Dendritic cell treated with granulocyte-macrophage colony-stimulating factor and Interleukin-4, amounts not matched to agents 40 ng/mL and 50 ng/mL, for 4 days (primary cell): ENCODE data around the gene VARS2.

Source experiments
- H3K27ac Mint-ChIP-seq: one replicate; pipeline ENCODE4 v1.8.0; 2022; ENCODE audit warnings: mild to moderate bottlenecking, mixed read lengths
- H3K27me3 Mint-ChIP-seq: one replicate; pipeline ENCODE4 v1.8.0; 2022; ENCODE audit warnings: mild to moderate bottlenecking, mixed read lengths
- H3K36me3 Mint-ChIP-seq: one replicate; pipeline ENCODE4 v1.8.0; 2022; ENCODE audit warnings: low read depth, mixed read lengths
- H3K4me1 Mint-ChIP-seq: one replicate; pipeline ENCODE4 v1.8.0; 2022; ENCODE audit warnings: low read depth, mixed read lengths
- H3K4me3 Mint-ChIP-seq: one replicate; pipeline ENCODE4 v1.8.0; 2022; ENCODE audit warnings: mild to moderate bottlenecking, moderate library complexity, mixed read lengths
- H3K9me3 Mint-ChIP-seq: one replicate; pipeline ENCODE4 v1.8.0; 2022; ENCODE audit warnings: mixed read lengths
- intact Hi-C: fragments of 100-400 bp; cut with micrococcal nuclease; formaldehyde crosslinking; loops from one replicate; pipeline ENCODE4 v1.15.0; 2022

VARS2 gene

DNA sequence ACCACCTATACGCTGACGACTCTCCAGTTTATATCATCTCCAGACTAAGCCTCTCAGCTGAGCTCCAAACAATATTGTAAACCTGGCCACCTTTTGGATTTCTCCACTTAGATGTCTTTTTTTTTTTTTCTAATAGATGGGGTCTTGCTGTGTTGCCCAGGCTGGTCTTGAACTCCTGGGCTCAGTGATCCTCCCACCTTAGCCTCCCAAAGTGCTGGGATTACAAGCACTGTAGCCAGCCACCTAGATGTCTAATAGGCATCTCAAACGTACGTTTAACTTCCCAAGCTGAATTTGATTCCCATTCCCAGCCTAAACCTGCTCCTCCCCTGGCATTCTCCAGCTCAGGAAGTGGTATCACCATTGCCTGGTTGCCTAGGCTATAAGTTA, 24.5 kb upstream of the VARS2 start:
- intact Hi-C loops = no loop called here

DNA sequence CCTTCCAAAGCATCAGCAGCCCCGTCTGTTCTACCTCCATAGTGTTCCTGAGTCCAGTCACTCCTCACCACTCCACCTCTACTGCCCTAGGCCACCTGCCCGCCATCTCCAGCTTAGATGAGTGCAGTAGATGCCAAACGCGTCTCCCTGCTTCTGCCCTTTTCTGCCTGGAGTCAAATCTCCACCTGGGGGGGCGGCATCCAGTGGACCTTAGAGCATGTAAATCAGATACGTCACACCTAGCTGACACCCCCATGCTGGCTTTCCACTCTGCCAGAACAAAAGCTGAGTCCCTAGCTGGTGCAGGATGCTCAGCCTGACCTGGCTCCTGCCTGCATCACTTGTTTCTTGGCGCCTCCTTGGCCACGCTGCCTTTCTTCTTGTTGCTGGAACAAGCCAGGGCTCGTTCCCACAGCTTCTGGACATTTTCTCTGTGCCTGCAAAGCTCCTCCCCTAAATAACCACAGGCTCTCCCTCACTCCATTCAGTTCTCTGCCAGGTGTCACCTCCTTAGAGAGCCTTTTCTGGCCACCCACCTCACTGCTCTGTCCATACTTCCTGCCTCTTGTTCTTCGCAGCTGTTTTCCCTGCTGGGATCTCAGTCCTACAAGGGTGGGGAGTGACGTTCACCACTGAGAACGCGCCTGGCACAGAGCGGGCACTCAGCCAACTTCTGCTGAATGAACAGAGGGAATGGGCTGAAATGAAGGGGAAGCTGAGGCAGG, 24.0 kb upstream of the VARS2 start:
- Mint-ChIP-seq H3K4me1 (peaks cover 15% of the 10 kb centered on the region), H3K27ac (no peak overlapping the region), H3K9me3 (no peaks in the 10 kb centered on the region), H3K4me3 (no peak overlapping the region), H3K27me3 (peaks cover 53% of the 10 kb centered on the region), H3K36me3 (no peaks in the 10 kb centered on the region)
- intact Hi-C loops = no loop called here

More for the DNA sequence above, 24.5 kb upstream of the VARS2 start:
- H3K36me3 Mint-ChIP-seq = no peaks in the 10 kb centered on the region
- no peaks in the 10 kb centered on the region for H3K9me3 Mint-ChIP-seq
- H3K27ac Mint-ChIP-seq = no peak overlapping the region
- peaks cover 53% of the 10 kb centered on the region for H3K27me3 Mint-ChIP-seq
- peaks cover 19% of the 10 kb centered on the region for H3K4me1 Mint-ChIP-seq
- H3K4me3 Mint-ChIP-seq = no peak overlapping the region

DNA sequence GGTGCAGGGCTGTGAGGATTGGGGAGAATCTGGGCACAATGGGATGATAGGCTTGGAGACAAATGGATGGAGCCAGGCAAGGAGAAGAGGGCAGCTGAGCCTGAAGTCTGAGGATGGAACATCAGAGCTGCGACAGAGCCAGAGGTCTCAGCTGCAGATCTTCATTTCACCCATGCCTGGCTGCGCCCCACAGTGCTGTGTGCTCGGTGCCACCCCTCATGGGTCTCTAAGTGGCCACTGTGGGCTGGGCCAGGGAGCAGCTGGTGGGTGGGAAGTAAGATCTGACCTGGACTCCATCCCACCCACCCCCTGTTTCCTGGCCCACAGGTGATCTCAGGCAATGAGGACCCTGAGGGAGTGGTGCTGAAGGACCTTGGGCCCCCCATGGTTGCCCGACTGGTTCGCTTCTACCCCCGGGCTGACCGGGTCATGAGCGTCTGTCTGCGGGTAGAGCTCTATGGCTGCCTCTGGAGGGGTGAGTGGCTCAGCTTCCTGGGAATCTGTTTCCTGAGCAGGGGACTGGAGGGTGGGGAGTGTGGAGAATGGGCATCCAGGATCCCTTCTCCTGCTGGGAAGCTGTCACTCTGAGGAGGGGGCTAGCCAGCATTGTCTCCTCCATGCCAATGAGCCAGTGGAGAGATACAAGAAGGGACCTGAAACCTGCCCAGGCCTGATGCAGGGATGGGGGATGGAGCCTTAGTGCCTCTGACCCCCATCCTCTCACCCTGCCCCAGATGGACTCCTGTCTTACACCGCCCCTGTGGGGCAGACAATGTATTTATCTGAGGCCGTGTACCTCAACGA, 23.2 kb upstream of the VARS2 start:
- Mint-ChIP-seq H3K27ac (no peak overlapping the region), H3K4me1 (peaks cover 8% of the 10 kb centered on the region), H3K9me3 (no peaks in the 10 kb centered on the region), H3K36me3 (no peaks in the 10 kb centered on the region), H3K4me3 (no peak overlapping the region), H3K27me3 (peaks cover 47% of the 10 kb centered on the region)
- intact Hi-C loops = no loop called here

DNA sequence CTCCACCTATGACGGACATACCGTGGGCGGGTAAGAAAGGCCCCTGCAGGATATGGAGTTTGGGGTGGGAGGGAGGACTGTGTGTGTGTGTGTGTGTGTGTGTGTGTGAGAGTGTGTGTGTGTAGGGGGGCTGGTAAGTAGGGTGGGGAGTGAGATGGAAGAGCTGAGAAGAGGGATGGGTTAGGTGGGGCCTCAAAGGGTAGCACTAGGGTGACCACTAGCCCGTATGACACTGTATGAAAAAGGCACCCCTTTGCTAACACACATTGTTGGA, 22.7 kb upstream of the VARS2 start:
- no peak overlapping the region for H3K27ac Mint-ChIP-seq
- H3K27me3 Mint-ChIP-seq = peaks cover 43% of the 10 kb centered on the region
- no peaks in the 10 kb centered on the region for H3K9me3 Mint-ChIP-seq
- H3K36me3 Mint-ChIP-seq = no peaks in the 10 kb centered on the region
- H3K4me3 Mint-ChIP-seq = no peak overlapping the region
- peaks cover 2% of the 10 kb centered on the region for H3K4me1 Mint-ChIP-seq
- intact Hi-C loops = no loop called here

DNA sequence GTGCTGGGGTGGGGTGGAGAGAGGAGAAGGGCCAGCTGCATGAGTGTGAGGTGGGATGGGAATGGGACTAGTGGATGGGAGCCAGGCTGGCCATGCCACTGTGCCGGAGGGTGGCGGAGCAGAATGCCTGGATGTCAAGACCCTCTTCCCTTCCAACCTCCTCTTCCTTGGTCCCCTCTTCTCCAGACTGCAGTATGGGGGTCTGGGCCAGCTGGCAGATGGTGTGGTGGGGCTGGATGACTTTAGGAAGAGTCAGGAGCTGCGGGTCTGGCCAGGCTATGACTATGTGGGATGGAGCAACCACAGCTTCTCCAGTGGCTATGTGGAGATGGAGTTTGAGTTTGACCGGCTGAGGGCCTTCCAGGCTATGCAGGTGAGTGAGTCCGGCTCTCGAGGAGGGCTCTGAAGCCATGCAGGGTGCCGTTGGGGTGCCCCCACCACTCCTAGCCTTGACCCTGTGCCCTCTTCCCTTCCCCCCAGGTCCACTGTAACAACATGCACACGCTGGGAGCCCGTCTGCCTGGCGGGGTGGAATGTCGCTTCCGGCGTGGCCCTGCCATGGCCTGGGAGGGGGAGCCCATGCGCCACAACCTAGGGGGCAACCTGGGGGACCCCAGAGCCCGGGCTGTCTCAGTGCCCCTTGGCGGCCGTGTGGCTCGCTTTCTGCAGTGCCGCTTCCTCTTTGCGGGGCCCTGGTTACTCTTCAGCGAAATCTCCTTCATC, 22.1 kb upstream of the VARS2 start:
- intact Hi-C loops = no loop called here
- Mint-ChIP-seq H3K27me3 (peaks cover 37% of the 10 kb centered on the region), H3K9me3 (no peaks in the 10 kb centered on the region), H3K27ac (no peak overlapping the region), H3K36me3 (no peaks in the 10 kb centered on the region), H3K4me3 (no peak overlapping the region), H3K4me1 (no peaks in the 10 kb centered on the region)

DNA sequence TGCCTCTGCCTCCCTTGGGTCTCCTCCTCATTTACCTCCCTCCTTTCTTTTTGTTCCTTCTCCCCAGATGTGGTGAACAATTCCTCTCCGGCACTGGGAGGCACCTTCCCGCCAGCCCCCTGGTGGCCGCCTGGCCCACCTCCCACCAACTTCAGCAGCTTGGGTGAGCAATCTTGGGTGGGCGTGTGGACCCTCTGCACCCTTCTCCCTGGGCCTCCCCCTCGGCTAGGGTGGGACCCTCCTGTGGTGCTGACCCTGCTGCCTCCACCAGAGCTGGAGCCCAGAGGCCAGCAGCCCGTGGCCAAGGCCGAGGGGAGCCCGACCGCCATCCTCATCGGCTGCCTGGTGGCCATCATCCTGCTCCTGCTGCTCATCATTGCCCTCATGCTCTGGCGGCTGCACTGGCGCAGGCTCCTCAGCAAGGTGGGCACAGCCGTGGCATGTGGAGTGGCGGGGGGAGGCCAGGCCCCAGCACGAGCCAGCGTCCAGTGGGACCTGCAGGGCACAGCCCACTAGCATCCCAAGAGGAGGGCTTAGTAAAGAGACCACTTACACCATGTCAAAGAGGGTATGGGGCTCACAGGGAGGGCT, 20.9 kb upstream of the VARS2 start:
- Mint-ChIP-seq H3K27ac (no peak overlapping the region), H3K9me3 (no peaks in the 10 kb centered on the region)
- intact Hi-C loops = no loop called here

DNA sequence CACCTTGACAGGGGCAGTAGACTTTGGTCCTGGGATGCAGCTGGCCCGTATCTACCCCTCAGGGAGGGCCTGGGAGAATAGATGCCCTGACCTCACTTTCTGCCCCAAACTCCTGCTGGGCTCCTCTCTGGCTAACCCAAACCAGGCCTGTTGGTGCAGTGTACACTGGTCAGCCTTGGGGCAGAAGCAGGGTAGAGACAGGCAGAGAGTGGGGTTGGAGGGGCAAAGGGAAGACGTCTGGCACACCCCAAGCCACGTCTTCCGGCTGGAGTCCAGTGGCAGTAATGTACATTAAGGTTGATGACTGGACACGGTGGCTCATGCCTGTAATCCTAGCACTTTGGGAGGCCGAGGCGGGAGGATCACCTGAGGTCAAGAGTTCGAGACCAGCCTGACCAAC, 20.4 kb upstream of the VARS2 start:
- Mint-ChIP-seq H3K9me3 (no peaks in the 10 kb centered on the region), H3K27me3 (peaks cover 36% of the 10 kb centered on the region), H3K36me3 (no peaks in the 10 kb centered on the region), H3K27ac (no peak overlapping the region), H3K4me1 (no peaks in the 10 kb centered on the region), H3K4me3 (no peak overlapping the region)
- intact Hi-C loops = no loop called here

More for the DNA sequence above, 20.9 kb upstream of the VARS2 start:
- Mint-ChIP-seq H3K4me3 (no peak overlapping the region), H3K4me1 (no peaks in the 10 kb centered on the region), H3K27me3 (peaks cover 37% of the 10 kb centered on the region), H3K36me3 (no peaks in the 10 kb centered on the region)

DNA sequence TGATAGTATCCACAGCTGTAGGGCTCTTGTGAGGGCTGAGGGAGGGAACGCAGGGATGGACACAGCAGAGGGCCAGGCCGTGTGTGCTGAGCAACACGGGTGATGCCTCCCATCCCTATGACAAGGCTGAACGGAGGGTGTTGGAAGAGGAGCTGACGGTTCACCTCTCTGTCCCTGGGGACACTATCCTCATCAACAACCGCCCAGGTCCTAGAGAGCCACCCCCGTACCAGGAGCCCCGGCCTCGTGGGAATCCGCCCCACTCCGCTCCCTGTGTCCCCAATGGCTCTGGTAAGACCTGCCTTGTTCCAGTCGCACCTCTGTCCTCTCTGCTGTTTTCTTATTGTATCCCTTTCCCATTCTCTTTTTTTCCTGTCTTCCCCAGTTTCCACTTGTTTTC, 19.7 kb upstream of the VARS2 start:
- Mint-ChIP-seq H3K4me1 (no peaks in the 10 kb centered on the region), H3K27me3 (peaks cover 35% of the 10 kb centered on the region), H3K36me3 (no peaks in the 10 kb centered on the region), H3K9me3 (no peaks in the 10 kb centered on the region), H3K4me3 (no peak overlapping the region), H3K27ac (no peak overlapping the region)
- intact Hi-C loops = no loop called here

DNA sequence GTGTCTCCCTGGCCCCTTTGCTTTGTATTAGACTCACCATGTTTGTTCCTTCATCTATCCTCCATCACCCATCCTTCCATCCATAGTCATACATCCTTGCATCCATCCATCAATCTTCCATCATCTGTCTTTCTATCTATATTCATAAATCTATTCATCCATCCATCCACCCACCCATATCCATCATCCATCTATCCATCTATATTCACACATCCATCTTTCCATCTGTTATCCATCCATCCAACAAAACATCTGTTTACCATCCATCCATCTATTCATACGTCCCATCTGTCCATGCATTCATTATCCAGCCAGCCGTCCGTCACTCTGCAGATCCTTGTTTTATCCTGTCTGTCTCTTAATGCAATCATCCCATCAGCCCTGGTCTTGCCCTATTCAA, 19.1 kb upstream of the VARS2 start:
- H3K36me3 Mint-ChIP-seq = no peaks in the 10 kb centered on the region
- intact Hi-C loops = no loop called here
- no peak overlapping the region for H3K4me3 Mint-ChIP-seq
- H3K27ac Mint-ChIP-seq = no peak overlapping the region
- no peaks in the 10 kb centered on the region for H3K9me3 Mint-ChIP-seq
- peaks cover 32% of the 10 kb centered on the region for H3K27me3 Mint-ChIP-seq
- no peaks in the 10 kb centered on the region for H3K4me1 Mint-ChIP-seq

DNA sequence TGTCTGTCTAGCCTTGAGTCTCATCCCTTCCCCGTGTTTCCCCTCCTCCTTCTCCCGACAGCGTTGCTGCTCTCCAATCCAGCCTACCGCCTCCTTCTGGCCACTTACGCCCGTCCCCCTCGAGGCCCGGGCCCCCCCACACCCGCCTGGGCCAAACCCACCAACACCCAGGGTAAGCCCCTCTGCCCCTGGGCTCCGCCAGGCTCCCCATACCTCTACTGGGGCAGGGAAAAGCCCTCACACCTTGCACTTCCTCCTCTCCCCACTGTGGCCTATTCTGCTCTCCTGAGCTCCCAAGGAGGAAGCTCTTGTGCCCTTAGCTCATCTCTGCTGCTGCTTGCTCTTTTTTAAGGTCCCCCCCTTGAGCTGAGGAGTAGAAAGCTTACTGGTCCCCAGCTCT, 18.7 kb upstream of the VARS2 start:
- Mint-ChIP-seq H3K27ac (no peak overlapping the region), H3K36me3 (no peaks in the 10 kb centered on the region), H3K27me3 (peaks cover 27% of the 10 kb centered on the region), H3K9me3 (no peaks in the 10 kb centered on the region), H3K4me1 (no peaks in the 10 kb centered on the region), H3K4me3 (no peak overlapping the region)
- intact Hi-C loops = no loop called here

DNA sequence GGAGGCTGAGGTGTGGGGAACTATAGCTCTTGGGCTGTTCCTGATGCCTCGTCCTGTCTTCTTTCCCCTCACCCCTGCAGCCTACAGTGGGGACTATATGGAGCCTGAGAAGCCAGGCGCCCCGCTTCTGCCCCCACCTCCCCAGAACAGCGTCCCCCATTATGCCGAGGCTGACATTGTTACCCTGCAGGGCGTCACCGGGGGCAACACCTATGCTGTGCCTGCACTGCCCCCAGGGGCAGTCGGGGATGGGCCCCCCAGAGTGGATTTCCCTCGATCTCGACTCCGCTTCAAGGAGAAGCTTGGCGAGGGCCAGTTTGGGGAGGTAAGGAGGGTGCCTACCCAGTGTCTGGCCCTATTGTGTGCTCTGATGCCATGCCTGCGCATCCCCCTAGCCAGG, 17.5 kb upstream of the VARS2 start:
- Mint-ChIP-seq H3K36me3 (no peaks in the 10 kb centered on the region), H3K27me3 (peaks cover 25% of the 10 kb centered on the region), H3K27ac (no peak overlapping the region), H3K4me3 (no peak overlapping the region), H3K4me1 (no peaks in the 10 kb centered on the region), H3K9me3 (no peaks in the 10 kb centered on the region)
- intact Hi-C loops = no loop called here

DNA sequence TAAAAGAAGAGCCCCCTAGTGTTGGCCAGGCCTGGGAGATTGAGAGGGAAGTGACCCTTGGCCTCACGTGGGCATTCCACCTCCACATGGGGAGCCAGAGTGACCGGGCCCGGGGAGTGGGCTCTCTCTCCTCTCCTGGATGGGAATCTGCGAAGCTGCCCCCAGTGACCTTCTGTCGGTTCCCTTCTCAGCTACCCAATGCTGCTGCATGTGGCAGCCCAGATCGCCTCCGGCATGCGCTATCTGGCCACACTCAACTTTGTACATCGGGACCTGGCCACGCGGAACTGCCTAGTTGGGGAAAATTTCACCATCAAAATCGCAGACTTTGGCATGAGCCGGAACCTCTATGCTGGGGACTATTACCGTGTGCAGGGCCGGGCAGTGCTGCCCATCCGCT, 16.2 kb upstream of the VARS2 start:
- peaks cover 17% of the 10 kb centered on the region for H3K27me3 Mint-ChIP-seq
- H3K9me3 Mint-ChIP-seq = no peaks in the 10 kb centered on the region
- H3K36me3 Mint-ChIP-seq = no peaks in the 10 kb centered on the region
- no peak overlapping the region for H3K27ac Mint-ChIP-seq
- no peaks in the 10 kb centered on the region for H3K4me1 Mint-ChIP-seq
- H3K4me3 Mint-ChIP-seq = no peak overlapping the region
- intact Hi-C loops = no loop called here

DNA sequence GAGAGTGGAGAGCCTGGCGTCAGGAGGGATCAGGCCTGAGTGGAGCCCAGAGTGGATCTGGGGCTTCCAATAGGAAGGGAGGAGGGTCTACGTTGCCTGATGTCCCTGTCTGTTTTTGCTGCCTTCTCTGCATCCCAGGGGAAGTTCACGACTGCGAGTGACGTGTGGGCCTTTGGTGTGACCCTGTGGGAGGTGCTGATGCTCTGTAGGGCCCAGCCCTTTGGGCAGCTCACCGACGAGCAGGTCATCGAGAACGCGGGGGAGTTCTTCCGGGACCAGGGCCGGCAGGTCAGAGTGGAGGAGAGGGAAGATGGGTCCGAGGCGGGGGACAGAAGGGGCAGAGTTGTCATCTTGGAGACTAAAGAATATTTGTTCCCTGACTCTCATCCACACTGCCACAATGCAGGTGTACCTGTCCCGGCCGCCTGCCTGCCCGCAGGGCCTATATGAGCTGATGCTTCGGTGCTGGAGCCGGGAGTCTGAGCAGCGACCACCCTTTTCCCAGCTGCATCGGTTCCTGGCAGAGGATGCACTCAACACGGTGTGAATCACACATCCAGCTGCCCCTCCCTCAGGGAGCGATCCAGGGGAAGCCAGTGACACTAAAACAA, 15.2 kb upstream of the VARS2 start:
- Mint-ChIP-seq H3K27ac (no peak overlapping the region), H3K27me3 (peaks cover 11% of the 10 kb centered on the region), H3K36me3 (no peaks in the 10 kb centered on the region), H3K9me3 (no peaks in the 10 kb centered on the region), H3K4me3 (no peak overlapping the region), H3K4me1 (no peaks in the 10 kb centered on the region)
- intact Hi-C loops = no loop called here
